ENCODE results near the gene PDE4D. TPM values are rescaled to one million over a fixed set of nuclear protein-coding genes. Genes with fewer than 3 reads are reported as not detected.

The PDE4D gene
- total RNA-seq, 1 donor from 2014 or later, result 39.2 TPM

DNA sequence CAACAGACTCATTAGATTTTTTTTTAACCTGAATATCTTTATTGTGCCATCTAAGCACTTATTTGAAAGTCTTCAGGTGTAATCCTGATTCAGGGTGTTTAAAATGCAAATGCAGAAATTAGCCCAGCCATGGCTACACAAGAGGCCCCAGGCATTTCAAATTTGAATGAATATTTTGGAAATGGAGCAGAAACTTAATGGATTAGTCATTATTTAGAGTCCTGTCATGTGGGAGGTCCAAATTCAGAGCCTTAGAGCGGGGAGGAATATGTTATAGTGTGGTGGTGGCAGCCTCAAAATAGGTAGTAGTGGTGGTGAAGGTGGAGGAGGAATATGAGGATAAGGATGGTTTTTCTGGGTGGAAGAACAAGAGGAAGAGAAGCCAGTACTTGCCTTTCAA is 743.7 kb downstream of the PDE4D start:
- TF ChIP-seq, protein P1, sequence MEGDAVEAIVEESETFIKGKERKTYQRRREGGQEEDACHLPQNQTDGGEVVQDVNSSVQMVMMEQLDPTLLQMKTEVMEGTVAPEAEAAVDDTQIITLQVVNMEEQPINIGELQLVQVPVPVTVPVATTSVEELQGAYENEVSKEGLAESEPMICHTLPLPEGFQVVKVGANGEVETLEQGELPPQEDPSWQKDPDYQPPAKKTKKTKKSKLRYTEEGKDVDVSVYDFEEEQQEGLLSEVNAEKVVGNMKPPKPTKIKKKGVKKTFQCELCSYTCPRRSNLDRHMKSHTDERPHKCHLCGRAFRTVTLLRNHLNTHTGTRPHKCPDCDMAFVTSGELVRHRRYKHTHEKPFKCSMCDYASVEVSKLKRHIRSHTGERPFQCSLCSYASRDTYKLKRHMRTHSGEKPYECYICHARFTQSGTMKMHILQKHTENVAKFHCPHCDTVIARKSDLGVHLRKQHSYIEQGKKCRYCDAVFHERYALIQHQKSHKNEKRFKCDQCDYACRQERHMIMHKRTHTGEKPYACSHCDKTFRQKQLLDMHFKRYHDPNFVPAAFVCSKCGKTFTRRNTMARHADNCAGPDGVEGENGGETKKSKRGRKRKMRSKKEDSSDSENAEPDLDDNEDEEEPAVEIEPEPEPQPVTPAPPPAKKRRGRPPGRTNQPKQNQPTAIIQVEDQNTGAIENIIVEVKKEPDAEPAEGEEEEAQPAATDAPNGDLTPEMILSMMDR (IDR thresholded peaks at IDR 0.05; ENCODE audit: insufficient read depth, low read length, poor library complexity, severe bottlenecking), result no peak
- Histone ChIP-seq H3K27me3 (ENCODE audit: control insufficient read depth, insufficient read depth, low read length) (no peaks in the 10 kb centered on the region), H3K4me3 (ENCODE audit: low read depth, low read length) (no peak overlapping the region), H3K36me3 (ENCODE audit: control insufficient read depth, insufficient read depth, low read length) (no peaks in the 10 kb centered on the region)
- DNase-seq (ENCODE audit: low read depth), result no peak

DNA sequence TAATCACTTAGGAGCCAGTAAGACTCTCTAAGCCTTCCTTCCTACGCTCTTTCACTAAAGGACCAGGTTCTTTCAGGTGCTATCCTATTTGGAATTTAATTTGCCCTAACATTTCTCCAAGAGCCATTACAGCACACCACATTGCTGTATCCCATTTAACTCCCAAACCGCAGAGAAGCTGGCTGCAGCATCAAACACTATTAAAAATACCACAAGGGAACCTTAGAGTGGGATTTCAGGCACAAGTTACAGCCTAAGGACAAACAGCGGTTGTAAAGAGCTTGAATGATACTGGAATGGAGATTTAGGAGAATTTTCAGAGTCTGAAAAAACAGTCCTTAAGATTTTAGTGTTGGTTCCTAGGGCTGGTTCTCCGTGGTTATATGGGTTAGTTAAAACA is 744.3 kb downstream of the PDE4D start:
- H3K36me3 ChIP-seq (ENCODE audit: control insufficient read depth, insufficient read depth, low read length), result no peaks in the 10 kb centered on the region
- TF ChIP-seq, protein P1 (IDR thresholded peaks at IDR 0.05; ENCODE audit: insufficient read depth, low read length, poor library complexity, severe bottlenecking), result no peak
- H3K4me3 ChIP-seq (ENCODE audit: low read depth, low read length), result no peak overlapping the region
- no peaks in the 10 kb centered on the region for H3K27me3 ChIP-seq (ENCODE audit: control insufficient read depth, insufficient read depth, low read length)
- DNase-seq (ENCODE audit: low read depth), result no peak

DNA sequence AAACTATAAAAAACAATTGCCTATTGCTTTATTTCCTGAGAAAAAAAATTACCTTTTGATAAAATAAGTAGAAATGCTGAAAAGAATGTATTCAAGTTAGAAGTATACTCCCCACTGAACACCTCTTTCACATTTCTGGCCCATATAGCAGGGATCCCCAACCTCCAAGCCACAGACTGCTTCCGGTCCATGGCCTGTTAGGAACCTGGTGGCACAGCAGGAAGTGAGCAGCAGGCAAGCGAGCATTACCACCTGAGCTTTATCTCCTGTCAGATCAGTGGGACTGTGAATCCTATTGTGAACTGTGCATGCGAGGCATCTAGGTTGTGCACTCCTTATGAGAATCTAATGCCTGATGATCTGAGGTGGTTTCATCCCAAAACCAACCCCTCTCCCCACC is 746.8 kb downstream of the PDE4D start:
- DNase-seq (ENCODE audit: low read depth), result no peak
- no peaks in the 10 kb centered on the region for H3K36me3 ChIP-seq (ENCODE audit: control insufficient read depth, insufficient read depth, low read length)
- TF ChIP-seq, protein P1 (IDR thresholded peaks at IDR 0.05; ENCODE audit: insufficient read depth, low read length, poor library complexity, severe bottlenecking), result no peak
- H3K4me3 ChIP-seq (ENCODE audit: low read depth, low read length), result no peak overlapping the region
- H3K27me3 ChIP-seq (ENCODE audit: control insufficient read depth, insufficient read depth, low read length), result no peaks in the 10 kb centered on the region

DNA sequence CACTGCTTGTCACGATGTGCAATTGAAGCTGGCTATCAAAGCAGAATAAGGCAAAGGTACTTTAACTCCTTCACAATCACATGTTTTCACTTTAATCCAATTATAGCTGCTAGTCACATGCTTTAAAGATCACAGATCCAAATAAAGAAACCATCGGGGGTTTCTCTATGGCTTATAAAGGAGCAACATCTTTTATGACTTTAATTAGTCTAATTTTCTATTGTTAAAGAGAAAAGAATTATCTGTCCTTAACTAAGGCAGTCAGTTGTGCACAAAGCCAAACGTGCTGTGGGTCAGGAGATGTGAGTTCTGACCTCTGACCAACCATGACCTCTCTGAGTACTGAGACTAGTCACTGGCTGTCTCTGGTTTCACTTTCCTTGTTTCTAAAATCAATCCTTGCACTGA is 749.6 kb downstream of the PDE4D start:
- TF ChIP-seq, protein P1 (IDR thresholded peaks at IDR 0.05; ENCODE audit: insufficient read depth, low read length, poor library complexity, severe bottlenecking), result no peak
- Histone ChIP-seq H3K27me3 (ENCODE audit: control insufficient read depth, insufficient read depth, low read length) (no peaks in the 10 kb centered on the region), H3K36me3 (ENCODE audit: control insufficient read depth, insufficient read depth, low read length) (no peaks in the 10 kb centered on the region), H3K4me3 (ENCODE audit: low read depth, low read length) (no peak overlapping the region)
- no peak for DNase-seq (ENCODE audit: low read depth)

DNA sequence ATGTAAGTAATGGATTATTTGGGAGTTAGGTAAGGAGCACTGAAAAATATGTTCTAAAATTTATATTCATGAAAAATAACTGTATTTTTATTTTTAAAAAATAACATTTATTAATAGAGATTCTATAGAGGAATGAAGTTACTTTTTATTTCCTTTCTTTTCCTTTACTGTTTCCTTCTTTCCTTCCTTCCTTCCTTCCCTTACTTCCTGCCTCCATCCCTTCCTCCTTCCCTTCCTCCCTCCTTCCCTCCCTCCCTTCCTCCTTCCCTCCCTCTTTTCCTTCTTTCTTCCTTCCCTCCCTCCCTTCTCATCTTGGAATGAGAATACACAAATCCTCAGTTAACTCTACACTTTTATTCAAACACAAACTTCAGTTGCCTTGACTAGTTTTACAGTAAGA is 750.6 kb downstream of the PDE4D start:
- H3K27me3 ChIP-seq (ENCODE audit: control insufficient read depth, insufficient read depth, low read length), result no peaks in the 10 kb centered on the region
- no peak overlapping the region for H3K4me3 ChIP-seq (ENCODE audit: low read depth, low read length)
- H3K36me3 ChIP-seq (ENCODE audit: control insufficient read depth, insufficient read depth, low read length), result no peaks in the 10 kb centered on the region
- no peak for DNase-seq (ENCODE audit: low read depth)
- TF ChIP-seq, protein P1 (IDR thresholded peaks at IDR 0.05; ENCODE audit: insufficient read depth, low read length, poor library complexity, severe bottlenecking), result no peak

DNA sequence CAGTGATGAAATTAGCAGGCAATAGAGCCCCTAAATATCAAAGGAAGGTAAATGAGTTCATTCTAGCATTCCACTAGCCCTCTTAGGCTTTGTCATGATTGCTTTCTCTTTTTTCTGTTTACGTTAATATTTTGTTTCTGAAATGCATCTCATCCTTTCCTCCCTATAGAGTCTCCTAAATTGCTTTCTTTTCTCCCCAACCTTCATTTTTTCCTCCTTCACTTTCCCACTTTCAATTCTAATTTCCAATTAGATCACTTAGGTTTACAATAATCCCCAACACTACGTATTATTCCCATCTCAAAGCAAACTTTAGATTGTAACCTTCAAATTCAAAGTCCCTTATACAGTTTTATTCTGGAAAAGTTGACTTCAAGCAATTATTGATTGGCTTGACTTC is 751.4 kb downstream of the PDE4D start:
- DNase-seq (ENCODE audit: low read depth), result no peak
- no peaks in the 10 kb centered on the region for H3K27me3 ChIP-seq (ENCODE audit: control insufficient read depth, insufficient read depth, low read length)
- H3K4me3 ChIP-seq (ENCODE audit: low read depth, low read length), result no peak overlapping the region
- TF ChIP-seq, protein P1 (IDR thresholded peaks at IDR 0.05; ENCODE audit: insufficient read depth, low read length, poor library complexity, severe bottlenecking), result no peak
- no peaks in the 10 kb centered on the region for H3K36me3 ChIP-seq (ENCODE audit: control insufficient read depth, insufficient read depth, low read length)

Data from kidney epithelial cell (primary cell).